Endothelial cell of umbilical vein (primary cell): ENCODE measurements around the gene ZNF491.

Experiments
- CTCF ChIP-seq, 2 donors: IDR thresholded peaks; 1 replicate in 1 of 2; 2 replicates in 1 of 2; pipeline ENCODE4 v1.5.1; 2011; ENCODE audit warnings: low read length in 2 of 2, mild to moderate bottlenecking in 2 of 2, moderate library complexity in 2 of 2, control low read depth in 1 of 2, inconsistent platforms in 1 of 2, low read depth in 1 of 2; ENCODE audit not compliant: insufficient read depth in 1 of 2; ENCODE audit errors: extremely low read depth in 1 of 2
- EZH2 ChIP-seq: IDR thresholded peaks from 2 replicates; pipeline ENCODE4 v1.6.1; 2012; ENCODE audit warnings: borderline replicate concordance, low read depth, mild to moderate bottlenecking, moderate library complexity, low read length, inconsistent platforms; ENCODE audit not compliant: severe bottlenecking
- FOS ChIP-seq: IDR thresholded peaks from 2 replicates; pipeline ENCODE4 v1.6.1; 2011; ENCODE audit warnings: mild to moderate bottlenecking, low read length, moderate library complexity, borderline replicate concordance; ENCODE audit not compliant: insufficient read depth
- GATA2 ChIP-seq: IDR thresholded peaks from 2 replicates; pipeline ENCODE4 v1.7.0; 2011; ENCODE audit warnings: low read depth, mild to moderate bottlenecking, moderate library complexity, mixed read lengths, low read length; ENCODE audit not compliant: insufficient read length, insufficient read depth
- MAX ChIP-seq: IDR thresholded peaks from 2 replicates; pipeline ENCODE4 v1.6.1; 2011; ENCODE audit not compliant: insufficient read depth, insufficient read length
- POLR2A ChIP-seq: IDR thresholded peaks from 2 replicates; pipeline ENCODE4 v1.6.1; 2012; ENCODE audit warnings: low read depth, mild to moderate bottlenecking, control low read depth, low read length
- POLR2AphosphoS5 ChIP-seq: IDR thresholded peaks from 2 replicates; pipeline ENCODE4 v1.6.1; 2012; ENCODE audit warnings: low read depth, mild to moderate bottlenecking, control low read depth, low read length, moderate library complexity; ENCODE audit not compliant: insufficient read depth

- TF ChIP-seq CTCF (IDR thresholded peaks at IDR 0.05; ENCODE audit: extremely low read depth in 1 of 2, insufficient read depth in 1 of 2, low read depth in 1 of 2, low read length in 2 of 2) (no peak), MAX (no peak), EZH2 (no peak), POLR2AphosphoS5 (no peak), POLR2A (no peak), FOS (no peak), GATA2 (no peak)
Observed at GRCh38 chr19:11813703-11814028, 15.3 kb downstream of the ZNF491 start.
